IMR-90 (cell line): ENCODE measurements around the gene KCTD16.

ENCODE experiments used
- BHLHE40 ChIP-seq: fragments of 150-350 bp; IDR thresholded peaks from 2 replicates; pipeline ENCODE4 v1.6.1; 2016; ENCODE audit warnings: mild to moderate bottlenecking, low read depth, low read length
- FOS ChIP-seq: fragments of 150-350 bp; IDR thresholded peaks from 2 replicates; pipeline ENCODE4 v1.6.1; 2016; ENCODE audit warnings: low read depth, low read length
- MAFK ChIP-seq: IDR thresholded peaks from 2 replicates; pipeline ENCODE4 v1.6.1; 2012; ENCODE audit warnings: low read depth, low read length, improper control_type of control experiment
- MXI1 ChIP-seq: IDR thresholded peaks from 2 replicates; pipeline ENCODE4 v1.6.1; 2012; ENCODE audit warnings: low read depth, mild to moderate bottlenecking, low read length, moderate library complexity, borderline replicate concordance
- POLR2A ChIP-seq: IDR thresholded peaks from 2 replicates; pipeline ENCODE4 v1.6.1; 2012; ENCODE audit warnings: mild to moderate bottlenecking, low read depth, low read length
- RAD21 ChIP-seq: IDR thresholded peaks from 2 replicates; pipeline ENCODE4 v1.6.1; 2012; ENCODE audit warnings: low read length, improper control_type of control experiment
- TF ChIP-seq, protein P1 (sequence below): conservative IDR thresholded peaks from 2 replicates; pipeline ENCODE4 v1.5.1; 2012; ENCODE audit warnings: mild to moderate bottlenecking, low read depth, low read length, improper control_type of control experiment
- TF ChIP-seq, protein P2 (sequence below): fragments of 150-350 bp; IDR thresholded peaks from 2 replicates; pipeline ENCODE4 v1.6.1; 2016; ENCODE audit warnings: low read depth, mild to moderate bottlenecking, low read length, moderate library complexity, borderline replicate concordance
- TF ChIP-seq, protein P3 (sequence below): fragments of 150-350 bp; IDR thresholded peaks from 2 replicates; pipeline ENCODE4 v1.6.1; 2017; ENCODE audit warnings: mild to moderate bottlenecking, antibody characterized with exemption, low read length, low read depth

DNA sequence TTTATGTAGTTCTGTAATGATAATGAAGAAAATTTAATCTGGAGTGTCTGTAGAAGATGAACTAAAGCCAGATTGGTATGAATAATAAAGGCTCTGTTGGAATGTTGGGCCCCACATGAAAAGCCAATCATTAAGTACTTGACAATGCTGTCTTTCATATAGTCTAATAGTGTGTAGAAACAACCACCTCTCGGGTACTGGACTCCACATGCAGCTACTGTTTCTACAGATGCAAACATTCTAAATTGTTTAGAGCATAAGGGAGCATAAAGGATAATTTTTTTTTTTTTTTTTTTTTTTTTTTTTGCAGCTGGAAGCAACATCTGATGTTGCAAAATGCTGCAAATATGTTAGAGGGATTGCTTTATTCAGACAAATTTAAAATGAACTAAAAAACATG is 354.3 kb downstream of the KCTD16 start:
- TF ChIP-seq, protein P1, sequence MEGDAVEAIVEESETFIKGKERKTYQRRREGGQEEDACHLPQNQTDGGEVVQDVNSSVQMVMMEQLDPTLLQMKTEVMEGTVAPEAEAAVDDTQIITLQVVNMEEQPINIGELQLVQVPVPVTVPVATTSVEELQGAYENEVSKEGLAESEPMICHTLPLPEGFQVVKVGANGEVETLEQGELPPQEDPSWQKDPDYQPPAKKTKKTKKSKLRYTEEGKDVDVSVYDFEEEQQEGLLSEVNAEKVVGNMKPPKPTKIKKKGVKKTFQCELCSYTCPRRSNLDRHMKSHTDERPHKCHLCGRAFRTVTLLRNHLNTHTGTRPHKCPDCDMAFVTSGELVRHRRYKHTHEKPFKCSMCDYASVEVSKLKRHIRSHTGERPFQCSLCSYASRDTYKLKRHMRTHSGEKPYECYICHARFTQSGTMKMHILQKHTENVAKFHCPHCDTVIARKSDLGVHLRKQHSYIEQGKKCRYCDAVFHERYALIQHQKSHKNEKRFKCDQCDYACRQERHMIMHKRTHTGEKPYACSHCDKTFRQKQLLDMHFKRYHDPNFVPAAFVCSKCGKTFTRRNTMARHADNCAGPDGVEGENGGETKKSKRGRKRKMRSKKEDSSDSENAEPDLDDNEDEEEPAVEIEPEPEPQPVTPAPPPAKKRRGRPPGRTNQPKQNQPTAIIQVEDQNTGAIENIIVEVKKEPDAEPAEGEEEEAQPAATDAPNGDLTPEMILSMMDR, result no peak
- TF ChIP-seq BHLHE40 (no peak), MXI1 (no peak), POLR2A (no peak), MAFK (no peak), RAD21 (no peak), FOS (no peak)
- TF ChIP-seq, protein P2, sequence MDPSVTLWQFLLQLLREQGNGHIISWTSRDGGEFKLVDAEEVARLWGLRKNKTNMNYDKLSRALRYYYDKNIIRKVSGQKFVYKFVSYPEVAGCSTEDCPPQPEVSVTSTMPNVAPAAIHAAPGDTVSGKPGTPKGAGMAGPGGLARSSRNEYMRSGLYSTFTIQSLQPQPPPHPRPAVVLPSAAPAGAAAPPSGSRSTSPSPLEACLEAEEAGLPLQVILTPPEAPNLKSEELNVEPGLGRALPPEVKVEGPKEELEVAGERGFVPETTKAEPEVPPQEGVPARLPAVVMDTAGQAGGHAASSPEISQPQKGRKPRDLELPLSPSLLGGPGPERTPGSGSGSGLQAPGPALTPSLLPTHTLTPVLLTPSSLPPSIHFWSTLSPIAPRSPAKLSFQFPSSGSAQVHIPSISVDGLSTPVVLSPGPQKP, result no peak
- TF ChIP-seq, protein P3, sequence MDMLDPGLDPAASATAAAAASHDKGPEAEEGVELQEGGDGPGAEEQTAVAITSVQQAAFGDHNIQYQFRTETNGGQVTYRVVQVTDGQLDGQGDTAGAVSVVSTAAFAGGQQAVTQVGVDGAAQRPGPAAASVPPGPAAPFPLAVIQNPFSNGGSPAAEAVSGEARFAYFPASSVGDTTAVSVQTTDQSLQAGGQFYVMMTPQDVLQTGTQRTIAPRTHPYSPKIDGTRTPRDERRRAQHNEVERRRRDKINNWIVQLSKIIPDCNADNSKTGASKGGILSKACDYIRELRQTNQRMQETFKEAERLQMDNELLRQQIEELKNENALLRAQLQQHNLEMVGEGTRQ, result no peak
